Muscle layer of duodenum (tissue), 2 donors: ENCODE measurements around the gene PLGRKT.
A peak's percentile ranks its signal among the peaks of the same experiment; 100 is the strongest.
"Not testable (repeated sequence)": the region's sequence is repeated elsewhere in the genome, so short reads cannot be mapped to it uniquely, and the experiment has no call there.

Experiments
- H3K27ac ChIP-seq: one replicate; pipeline ENCODE4 v1.7.0; 2013; ENCODE audit warnings: mild to moderate bottlenecking, low read length
- H3K27me3 ChIP-seq: one replicate; pipeline ENCODE4 v1.7.0; 2013; ENCODE audit warnings: low read depth, mild to moderate bottlenecking, control low read depth, low read length
- H3K36me3 ChIP-seq, 2 donors: one replicate each; pipeline ENCODE4 v1.7.0; 2013; ENCODE audit warnings: low read length in 2 of 2, control low read depth in 1 of 2, mild to moderate bottlenecking in 1 of 2; ENCODE audit not compliant: insufficient read depth in 2 of 2, control insufficient read depth in 1 of 2
- H3K4me1 ChIP-seq, 2 donors: one replicate each; pipeline ENCODE4 v1.7.0; 2013; ENCODE audit warnings: low read length in 2 of 2, mild to moderate bottlenecking in 2 of 2, control low read depth in 1 of 2, moderate library complexity in 1 of 2; ENCODE audit not compliant: insufficient read depth in 2 of 2, control insufficient read depth in 1 of 2
- H3K4me3 ChIP-seq, 2 donors: one replicate each; pipeline ENCODE4 v1.7.0; 2013; ENCODE audit warnings: low read length in 2 of 2, low read depth in 1 of 2, mild to moderate bottlenecking in 1 of 2
- H3K9me3 ChIP-seq, 2 donors: one replicate each; pipeline ENCODE4 v1.7.0; 2013; ENCODE audit warnings: low read length in 2 of 2, control low read depth in 1 of 2, mild to moderate bottlenecking in 1 of 2; ENCODE audit not compliant: control insufficient read depth in 1 of 2
- donor health status: healthy.

The PLGRKT gene

DNA sequence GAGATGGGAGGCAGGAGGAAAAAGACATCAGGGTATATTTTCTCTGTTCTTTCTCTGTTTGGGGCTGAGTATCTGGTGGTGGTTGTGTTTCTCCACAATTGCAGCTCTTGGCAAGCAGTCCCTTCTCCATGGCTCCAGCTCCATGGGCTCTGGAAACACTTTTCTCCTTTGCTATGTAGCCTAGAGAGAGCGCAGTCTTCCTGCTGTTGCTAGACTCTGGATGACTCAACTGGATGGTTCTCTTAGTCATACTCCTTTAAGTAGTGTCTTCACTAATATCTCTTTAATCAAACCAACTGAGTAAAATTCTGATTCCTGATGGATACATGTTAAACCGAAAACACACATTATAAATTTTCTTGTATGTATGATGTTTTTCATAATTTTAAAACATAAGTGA is 3.3 kb upstream of the PLGRKT start:
- Histone ChIP-seq H3K27me3 (no peaks in the 10 kb centered on the region), H3K4me3 (no peak overlapping the region), H3K9me3 (no peaks in the 10 kb centered on the region), H3K4me1 (peaks cover 0 to 16% of the 10 kb centered on the region in 2 donors), H3K27ac (no peak overlapping the region), H3K36me3 (no peaks in the 10 kb centered on the region)

- Histone ChIP-seq H3K9me3 (no peaks in the 10 kb centered on the region), H3K27me3 (no peaks in the 10 kb centered on the region), H3K27ac (no peak overlapping the region), H3K4me1 (peaks cover 0 to 16% of the 10 kb centered on the region in 2 donors), H3K36me3 (no peaks in the 10 kb centered on the region), H3K4me3 (no peak overlapping the region)
These were observed 2.7 kb upstream of the PLGRKT start for GRCh38 chr9:5440426-5440825.

- Histone ChIP-seq H3K27ac (peak overlapping the region; percentile 97), H3K4me3 (peak overlapping the region; percentile 83 to 92), H3K4me1 (peaks cover 0 to 16% of the 10 kb centered on the region in 2 donors), H3K9me3 (no peaks in the 10 kb centered on the region), H3K27me3 (no peaks in the 10 kb centered on the region), H3K36me3 (peaks cover 0 to 5% of the 10 kb centered on the region in 2 donors)
These were observed 807 bp upstream of the PLGRKT start for GRCh38 chr9:5438301-5439162.

DNA sequence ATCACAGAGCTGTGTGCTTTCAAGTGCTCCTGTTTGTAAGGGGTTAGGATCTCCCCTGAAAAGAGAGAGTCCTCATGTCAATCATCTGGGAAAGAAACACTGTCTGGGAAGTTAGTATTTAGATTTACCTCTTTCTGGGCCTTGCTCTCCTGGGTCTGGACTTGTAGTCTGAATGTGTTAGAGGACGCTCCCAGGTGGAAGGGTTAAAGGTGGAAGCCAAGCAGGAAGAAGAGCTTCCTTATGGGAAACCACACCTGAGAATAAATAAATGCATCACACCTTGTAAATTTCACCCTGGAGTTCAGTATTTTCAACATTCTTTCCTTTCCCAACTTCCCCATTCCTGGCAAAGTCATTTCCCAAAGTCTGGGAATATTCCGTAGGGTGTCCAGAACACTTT is 1.3 kb downstream of the PLGRKT start:
- peaks cover 0 to 16% of the 10 kb centered on the region in 2 donors for H3K4me1 ChIP-seq
- H3K27ac ChIP-seq, result peak overlapping the region; percentile 97
- no peaks in the 10 kb centered on the region for H3K27me3 ChIP-seq
- H3K9me3 ChIP-seq, result no peaks in the 10 kb centered on the region
- H3K4me3 ChIP-seq, result peak overlapping the region; percentile 83 to 92
- H3K36me3 ChIP-seq, result peaks cover 4 to 5% of the 10 kb centered on the region in 2 donors

DNA sequence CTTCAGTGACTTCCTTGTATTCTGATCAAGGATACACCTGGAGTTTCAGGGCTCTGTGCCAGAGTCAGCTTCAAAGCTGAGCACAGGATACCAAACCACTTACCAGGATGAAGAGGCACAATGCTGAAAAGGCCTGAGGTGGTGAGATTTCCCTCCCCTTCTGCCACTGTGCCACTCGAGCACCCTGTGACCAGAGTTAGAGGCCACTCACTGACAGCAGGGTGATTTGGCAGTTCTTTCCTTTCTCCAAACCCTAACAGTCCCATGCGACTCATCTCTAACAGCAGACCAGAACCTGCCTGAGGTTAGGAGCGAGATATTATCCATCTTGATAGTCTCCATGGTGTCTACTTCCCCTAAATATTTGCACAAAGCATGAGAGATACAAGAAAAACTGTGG is 1.8 kb downstream of the PLGRKT start:
- H3K4me3 ChIP-seq, result peak overlapping the region in 1 of 2 donors; percentile 92
- no peaks in the 10 kb centered on the region for H3K27me3 ChIP-seq
- H3K4me1 ChIP-seq, result peaks cover 0 to 16% of the 10 kb centered on the region in 2 donors
- no peak overlapping the region for H3K27ac ChIP-seq
- H3K9me3 ChIP-seq, result no peaks in the 10 kb centered on the region
- H3K36me3 ChIP-seq, result peaks cover 6 to 7% of the 10 kb centered on the region in 2 donors

DNA sequence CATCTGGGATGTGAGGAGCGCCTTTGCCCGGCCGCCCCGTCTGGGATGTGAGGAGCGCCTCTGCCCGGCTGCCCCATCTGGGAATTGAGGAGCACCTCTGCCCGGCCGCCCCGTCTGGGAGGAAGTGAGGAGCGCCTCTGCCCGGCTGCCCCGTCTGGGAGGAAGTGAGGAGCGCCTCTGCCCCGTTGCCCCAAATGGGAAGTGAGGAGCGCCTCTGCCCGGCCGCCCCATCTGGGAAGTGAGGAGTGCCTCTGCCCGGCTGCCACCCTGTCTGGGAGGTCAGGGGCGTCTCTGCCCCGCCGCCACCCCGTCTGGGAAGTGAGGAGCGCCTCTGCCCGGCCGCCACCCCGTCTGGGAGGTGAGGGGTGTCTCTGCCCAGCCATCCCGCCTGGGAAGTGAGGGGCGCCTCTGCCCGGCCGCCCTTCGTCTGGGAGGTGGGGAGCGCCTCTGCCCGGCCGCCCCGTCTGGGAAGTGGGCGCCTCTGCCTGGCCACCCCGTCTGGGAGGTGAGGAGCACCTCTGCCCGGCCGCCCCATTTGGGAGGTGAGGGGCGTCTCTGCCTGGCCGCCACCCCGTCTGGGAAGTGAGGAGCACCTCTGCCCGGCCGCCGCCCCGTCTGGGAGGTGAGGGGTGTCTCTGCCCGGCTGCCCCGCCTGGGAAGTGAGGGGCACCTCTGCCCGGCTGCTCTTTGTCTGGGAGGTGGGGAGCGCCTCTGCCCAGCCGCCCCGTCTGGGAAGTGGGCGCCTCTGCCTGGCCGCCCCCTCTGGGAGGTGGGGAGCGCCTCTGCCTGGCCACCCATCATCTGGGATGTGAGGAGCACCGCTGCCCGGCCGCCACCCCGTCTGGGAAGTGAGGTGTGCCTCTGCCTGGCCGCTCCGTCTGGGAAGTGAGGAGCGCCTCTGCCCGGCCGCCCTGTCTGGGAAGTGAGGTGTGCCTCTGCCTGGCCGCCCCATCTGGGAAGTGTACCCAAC is 3.6 kb downstream of the PLGRKT start:
- peaks cover 15 to 20% of the 10 kb centered on the region in 2 donors for H3K36me3 ChIP-seq
- H3K27ac ChIP-seq, H3K27me3 ChIP-seq: not testable (repeated sequence)

GRCh38 chr9:5433328-5433727 is 4.4 kb downstream of the PLGRKT start:
- peaks cover 15 to 20% of the 10 kb centered on the region in 2 donors for H3K36me3 ChIP-seq
- not testable (repeated sequence) for H3K27ac ChIP-seq, H3K4me3 ChIP-seq, H3K9me3 ChIP-seq, H3K27me3 ChIP-seq, H3K4me1 ChIP-seq

More for the DNA sequence above, 3.6 kb downstream of the PLGRKT start:
- H3K9me3 ChIP-seq, H3K4me3 ChIP-seq: not testable (repeated sequence)
- H3K4me1 ChIP-seq, result peaks cover 0 to 16% of the 10 kb centered on the region in 2 donors

DNA sequence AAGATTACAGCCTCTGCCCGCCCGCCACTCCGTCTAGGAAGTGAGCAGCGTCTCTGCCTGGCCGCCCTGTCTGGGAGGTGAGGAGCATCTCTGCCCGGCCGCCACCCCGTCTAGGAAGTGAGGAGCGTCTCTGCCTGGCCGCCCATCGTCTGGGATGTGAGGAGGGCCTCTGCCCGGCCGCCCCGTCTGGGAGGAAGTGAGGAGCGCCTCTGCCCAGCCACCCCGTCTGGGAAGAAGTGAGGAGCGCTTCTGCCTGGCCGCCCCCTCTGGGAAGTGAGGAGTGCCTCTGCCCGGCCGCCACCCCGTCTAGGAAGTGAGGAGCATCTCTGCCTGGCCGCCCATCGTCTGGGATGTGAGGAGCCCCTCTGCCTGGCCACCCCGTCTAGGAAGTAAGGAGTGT is 4.8 kb downstream of the PLGRKT start:
- H3K4me3 ChIP-seq, H3K9me3 ChIP-seq, H3K4me1 ChIP-seq, H3K27ac ChIP-seq, H3K27me3 ChIP-seq: not testable (repeated sequence)
- H3K36me3 ChIP-seq, result peaks cover 15 to 23% of the 10 kb centered on the region in 2 donors

- H3K4me3 ChIP-seq, result no peak overlapping the region
- H3K36me3 ChIP-seq, result peaks cover 15 to 28% of the 10 kb centered on the region in 2 donors
- no peaks in the 10 kb centered on the region for H3K27me3 ChIP-seq
- no peak overlapping the region for H3K27ac ChIP-seq
- H3K9me3 ChIP-seq, result no peaks in the 10 kb centered on the region
- H3K4me1 ChIP-seq, result no peaks in the 10 kb centered on the region
These were observed 6.8 kb downstream of the PLGRKT start for GRCh38 chr9:5430912-5431311.

- no peaks in the 10 kb centered on the region for H3K4me1 ChIP-seq
- no peaks in the 10 kb centered on the region for H3K9me3 ChIP-seq
- no peak overlapping the region for H3K27ac ChIP-seq
- H3K4me3 ChIP-seq, result no peak overlapping the region
- no peaks in the 10 kb centered on the region for H3K27me3 ChIP-seq
- H3K36me3 ChIP-seq, result peaks cover 15 to 28% of the 10 kb centered on the region in 2 donors
These were observed 7.7 kb downstream of the PLGRKT start for GRCh38 chr9:5429873-5430564.
